Astrocyte (in vitro differentiated cells and primary cell): ENCODE measurements around the gene RSPH3. TPM values are rescaled to one million over a fixed set of nuclear protein-coding genes. Genes with fewer than 3 reads are reported as not detected.
"Not testable (repeated sequence)": the region's sequence is repeated elsewhere in the genome, so short reads cannot be mapped to it uniquely, and the experiment has no call there.

Experiments used
- DNase-seq: peaks from one replicate; pipeline ENCODE4 v3.0.0-alpha.2; 2010; ENCODE audit warnings: low read depth
- FAIRE-seq: peaks from 2 replicates; lab custom pipeline; 2011; peaks lifted over from hg19 to GRCh38; lab: Jason Lieb, UNC
- H2AFZ ChIP-seq: 2 replicates; pipeline ENCODE4 v1.6.0; 2012; ENCODE audit warnings: low read depth, low read length, inconsistent platforms
- H3K27ac ChIP-seq: 2 replicates; pipeline ENCODE4 v1.5.1; 2011; ENCODE audit warnings: low read depth, low read length, inconsistent platforms
- H3K27me3 ChIP-seq: 2 replicates; pipeline ENCODE4 v1.6.0; 2011; ENCODE audit warnings: low read length, inconsistent platforms; ENCODE audit not compliant: insufficient read depth
- H3K36me3 ChIP-seq: 2 replicates; pipeline ENCODE4 v1.5.1; 2011; ENCODE audit warnings: low read length, inconsistent platforms; ENCODE audit not compliant: insufficient read depth
- H3K4me1 ChIP-seq: 2 replicates; pipeline ENCODE4 v1.5.1; 2011; ENCODE audit warnings: low read length, inconsistent platforms; ENCODE audit not compliant: insufficient read depth
- H3K4me2 ChIP-seq: 2 replicates; pipeline ENCODE4 v1.6.0; 2012; ENCODE audit warnings: low read length, inconsistent platforms
- H3K4me3 ChIP-seq: 2 replicates; pipeline ENCODE4 v1.5.1; 2011; ENCODE audit warnings: low read depth, mild to moderate bottlenecking, low read length, inconsistent platforms; ENCODE audit not compliant: insufficient read depth
- H3K79me2 ChIP-seq: 2 replicates; pipeline ENCODE4 v1.6.0; 2012; ENCODE audit warnings: mild to moderate bottlenecking, low read length, inconsistent platforms; ENCODE audit not compliant: insufficient read depth
- H3K9ac ChIP-seq: 2 replicates; pipeline ENCODE4 v1.6.0; 2012; ENCODE audit warnings: mild to moderate bottlenecking, low read length, inconsistent platforms
- H3K9me3 ChIP-seq: 2 replicates; pipeline ENCODE4 v1.5.1; 2012; ENCODE audit warnings: low read depth, mild to moderate bottlenecking, low read length, inconsistent platforms; ENCODE audit not compliant: insufficient read depth
- H4K20me1 ChIP-seq: 2 replicates; pipeline ENCODE4 v1.6.0; 2012; ENCODE audit warnings: low read length, inconsistent platforms; ENCODE audit not compliant: insufficient read depth
- H3K27ac Mint-ChIP-seq: one replicate; pipeline ENCODE4 v1.8.0; 2021; ENCODE audit warnings: mild to moderate bottlenecking, mixed read lengths; ENCODE audit not compliant: unreplicated experiment
- H3K27me3 Mint-ChIP-seq: one replicate; pipeline ENCODE4 v1.8.0; 2021; ENCODE audit warnings: low read depth, mixed read lengths; ENCODE audit not compliant: unreplicated experiment
- H3K36me3 Mint-ChIP-seq: one replicate; pipeline ENCODE4 v1.8.0; 2021; ENCODE audit warnings: low read depth, mixed read lengths; ENCODE audit not compliant: unreplicated experiment
- H3K4me1 Mint-ChIP-seq: one replicate; pipeline ENCODE4 v1.8.0; 2021; ENCODE audit warnings: low read depth, mixed read lengths; ENCODE audit not compliant: unreplicated experiment
- H3K4me3 Mint-ChIP-seq: one replicate; pipeline ENCODE4 v1.8.0; 2021; ENCODE audit warnings: mild to moderate bottlenecking, moderate library complexity, mixed read lengths; ENCODE audit not compliant: unreplicated experiment
- H3K9me3 Mint-ChIP-seq: one replicate; pipeline ENCODE4 v1.8.0; 2021; ENCODE audit warnings: mild to moderate bottlenecking, mixed read lengths; ENCODE audit not compliant: unreplicated experiment
- CTCF ChIP-seq: IDR thresholded peaks from 2 replicates; pipeline ENCODE4 v1.5.1; 2011; ENCODE audit warnings: low read depth, mild to moderate bottlenecking, inconsistent platforms, low read length, moderate library complexity; ENCODE audit not compliant: insufficient read depth
- EZH2 ChIP-seq: IDR thresholded peaks from 2 replicates; pipeline ENCODE4 v1.6.1; 2012; ENCODE audit warnings: mild to moderate bottlenecking, low read length, inconsistent platforms; ENCODE audit not compliant: insufficient read depth
- total RNA-seq: library from RNA; stranded (reverse); gene quantifications from 2 replicates; pipeline ENCODE4 v1.2.1, GENCODE V29; 2021

Gene RSPH3
- total RNA-seq, 1 donor from 2014 or later = 10.2 TPM

GRCh38 chr6:159041181-159041580 lies 41.2 kb upstream of the RSPH3 start:
- peaks cover 3% of the 10 kb centered on the region for H3K27me3 Mint-ChIP-seq
- Histone ChIP-seq H3K4me1 (peaks cover 7% of the 10 kb centered on the region), H3K4me2 (no peak overlapping the region), H3K27ac (no peak overlapping the region), H3K27me3 (peaks cover 7% of the 10 kb centered on the region), H3K36me3 (no peaks in the 10 kb centered on the region), H3K4me3 (no peak overlapping the region), H3K9ac (no peak overlapping the region), H4K20me1 (no peaks in the 10 kb centered on the region), H3K9me3 (no peaks in the 10 kb centered on the region), H2AFZ (no peak overlapping the region), H3K79me2 (no peaks in the 10 kb centered on the region)
- no peak for DNase-seq
- H3K4me3 Mint-ChIP-seq = no peak overlapping the region
- H3K27ac Mint-ChIP-seq = no peak overlapping the region
- H3K9me3 Mint-ChIP-seq = no peaks in the 10 kb centered on the region
- no peak for TF ChIP-seq CTCF
- no peak for TF ChIP-seq EZH2
- FAIRE-seq = no peak
- H3K4me1 Mint-ChIP-seq = peaks cover 10% of the 10 kb centered on the region
- H3K36me3 Mint-ChIP-seq = no peaks in the 10 kb centered on the region

GRCh38 chr6:159039885-159040258 lies 39.9 kb upstream of the RSPH3 start:
- H3K36me3 ChIP-seq = no peaks in the 10 kb centered on the region
- no peak overlapping the region for H2AFZ ChIP-seq
- Mint-ChIP-seq H3K9me3 (no peaks in the 10 kb centered on the region), H3K27ac (peak overlapping the region; percentile 68), H3K36me3 (no peaks in the 10 kb centered on the region), H3K4me3 (no peak overlapping the region), H3K4me1 (peaks cover 10% of the 10 kb centered on the region), H3K27me3 (peaks cover 3% of the 10 kb centered on the region)
- peaks cover 7% of the 10 kb centered on the region for H3K27me3 ChIP-seq
- no peaks in the 10 kb centered on the region for H3K79me2 ChIP-seq
- no peak overlapping the region for H3K27ac ChIP-seq
- no peaks in the 10 kb centered on the region for H3K9me3 ChIP-seq
- FAIRE-seq = no peak
- peaks cover 7% of the 10 kb centered on the region for H3K4me1 ChIP-seq
- H4K20me1 ChIP-seq = no peaks in the 10 kb centered on the region
- H3K4me2 ChIP-seq = no peak overlapping the region
- no peak overlapping the region for H3K4me3 ChIP-seq
- no peak overlapping the region for H3K9ac ChIP-seq
- TF ChIP-seq CTCF (no peak), EZH2 (no peak)
- no peak for DNase-seq

GRCh38 chr6:159038914-159039884 lies 39.2 kb upstream of the RSPH3 start:
- no peaks in the 10 kb centered on the region for H3K9me3 Mint-ChIP-seq
- Histone ChIP-seq H3K4me2 (no peak overlapping the region), H3K36me3 (no peaks in the 10 kb centered on the region), H3K79me2 (no peaks in the 10 kb centered on the region), H3K4me1 (peaks cover 7% of the 10 kb centered on the region), H3K9ac (no peak overlapping the region), H2AFZ (no peak overlapping the region), H3K27ac (no peak overlapping the region), H3K4me3 (no peak overlapping the region), H3K9me3 (no peaks in the 10 kb centered on the region), H4K20me1 (no peaks in the 10 kb centered on the region), H3K27me3 (peaks cover 7% of the 10 kb centered on the region)
- peak overlapping the region; percentile 76 for H3K27ac Mint-ChIP-seq
- peaks cover 3% of the 10 kb centered on the region for H3K27me3 Mint-ChIP-seq
- no peaks in the 10 kb centered on the region for H3K36me3 Mint-ChIP-seq
- peaks cover 10% of the 10 kb centered on the region for H3K4me1 Mint-ChIP-seq
- FAIRE-seq (no peak), DNase-seq (peak; percentile 29)
- H3K4me3 Mint-ChIP-seq = no peak overlapping the region
- TF ChIP-seq CTCF (no peak), EZH2 (no peak)

- not testable (repeated sequence) for H3K79me2 ChIP-seq, FAIRE-seq, H3K4me1 ChIP-seq, H3K9me3 Mint-ChIP-seq, H3K27ac Mint-ChIP-seq, H3K4me3 Mint-ChIP-seq, H3K27me3 Mint-ChIP-seq, H4K20me1 ChIP-seq, DNase-seq, H3K36me3 Mint-ChIP-seq, H3K27me3 ChIP-seq, H3K9me3 ChIP-seq, H3K4me3 ChIP-seq, H3K36me3 ChIP-seq, H2AFZ ChIP-seq, H3K9ac ChIP-seq, H3K27ac ChIP-seq, H3K4me2 ChIP-seq
- H3K4me1 Mint-ChIP-seq = peaks cover 14% of the 10 kb centered on the region
Observed at GRCh38 chr6:159038318-159038717, 38.3 kb upstream of the RSPH3 start.
